Naive B cell (primary cell): ENCODE results near the gene CHN2. TPM values are rescaled to one million over a fixed set of nuclear protein-coding genes. Genes with fewer than 3 reads are reported as not detected.
A peak's percentile ranks its signal among the peaks of the same experiment; 100 is the strongest.

Source experiments
- ATAC-seq, 2 donors: fragments of 150-1000 bp; cut with Tn5 transposase; 2 replicates each; pipeline ENCODE4 v1.10.0; 2021; ENCODE audit warnings: low read depth in 2 of 2, mild to moderate bottlenecking in 2 of 2, moderate library complexity in 2 of 2
- DNase-seq: peaks from one replicate; pipeline ENCODE4 v3.0.0; 2022
- H3K27ac Mint-ChIP-seq, 6 donors: one replicate each; pipeline ENCODE4 v1.8.0; 2020 to 2022; ENCODE audit warnings: mild to moderate bottlenecking in 6 of 6, mixed read lengths in 6 of 6, moderate library complexity in 5 of 6, inconsistent platforms in 2 of 6
- H3K27me3 Mint-ChIP-seq, 3 donors: one replicate each; pipeline ENCODE4 v1.8.0; 2021 to 2022; ENCODE audit warnings: mixed read lengths in 3 of 3, mild to moderate bottlenecking in 1 of 3
- H3K36me3 Mint-ChIP-seq, 2 donors: one replicate each; pipeline ENCODE4 v1.8.0; 2020 to 2022; ENCODE audit warnings: mixed read lengths in 2 of 2, inconsistent platforms in 1 of 2, mild to moderate bottlenecking in 1 of 2
- H3K4me1 Mint-ChIP-seq, 3 donors: one replicate each; pipeline ENCODE4 v1.8.0; 2020 to 2022; ENCODE audit warnings: mixed read lengths in 3 of 3, inconsistent platforms in 1 of 3, mild to moderate bottlenecking in 1 of 3, moderate library complexity in 1 of 3
- H3K4me3 Mint-ChIP-seq, 8 donors: one replicate each; pipeline ENCODE4 v1.8.0; 2020 to 2022; ENCODE audit warnings: mild to moderate bottlenecking in 8 of 8, mixed read lengths in 8 of 8, moderate library complexity in 8 of 8, inconsistent platforms in 2 of 8
- H3K9me3 Mint-ChIP-seq, 7 donors: one replicate each; pipeline ENCODE4 v1.8.0; 2020 to 2022; ENCODE audit warnings: mixed read lengths in 7 of 7, mild to moderate bottlenecking in 5 of 7, inconsistent platforms in 2 of 7, moderate library complexity in 1 of 7
- polyA plus RNA-seq, 6 donors: library from polyadenylated mRNA; unstranded; fragments of 300-500 nt; fragmentation: Illumina TruSeq; gene quantifications; one replicate each; pipeline ENCODE4 v1.2.3, GENCODE V29; 2021; ENCODE audit warnings: low read depth in 6 of 6

CHN2 gene
- polyA plus RNA-seq, 6 donors from 2014 or later: 0.27 TPM; not detected in 5

DNA sequence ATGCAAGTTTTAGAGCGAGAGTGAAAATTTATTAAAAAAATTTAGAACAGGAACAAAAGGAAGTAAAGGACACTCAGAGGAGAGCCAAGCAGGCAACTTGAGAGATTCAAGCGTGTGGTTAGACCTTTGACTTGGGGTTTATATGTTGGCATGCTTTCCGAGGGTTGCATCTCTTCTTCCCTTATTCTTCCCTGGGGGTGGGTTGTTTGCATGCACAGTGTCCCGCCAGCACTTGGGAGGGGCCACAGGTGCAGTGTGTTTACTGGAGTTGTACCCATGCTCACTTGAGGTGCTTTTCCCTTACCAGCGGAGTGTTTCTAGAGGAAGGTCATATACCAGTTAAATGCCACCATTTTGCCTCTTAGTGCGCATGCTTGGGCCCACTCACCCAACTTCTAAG is 96.3 kb downstream of the CHN2 start:
- no peak for ATAC-seq
- Mint-ChIP-seq H3K4me3 (no peak overlapping the region), H3K27me3 (peaks cover 0 to 8% (median under 1%) of the 10 kb centered on the region in 3 donors), H3K9me3 (no peaks in the 10 kb centered on the region), H3K27ac (no peak overlapping the region), H3K4me1 (peaks cover 0 to 2% (median 0%) of the 10 kb centered on the region in 3 donors), H3K36me3 (no peaks in the 10 kb centered on the region)
- no peak for DNase-seq

DNA sequence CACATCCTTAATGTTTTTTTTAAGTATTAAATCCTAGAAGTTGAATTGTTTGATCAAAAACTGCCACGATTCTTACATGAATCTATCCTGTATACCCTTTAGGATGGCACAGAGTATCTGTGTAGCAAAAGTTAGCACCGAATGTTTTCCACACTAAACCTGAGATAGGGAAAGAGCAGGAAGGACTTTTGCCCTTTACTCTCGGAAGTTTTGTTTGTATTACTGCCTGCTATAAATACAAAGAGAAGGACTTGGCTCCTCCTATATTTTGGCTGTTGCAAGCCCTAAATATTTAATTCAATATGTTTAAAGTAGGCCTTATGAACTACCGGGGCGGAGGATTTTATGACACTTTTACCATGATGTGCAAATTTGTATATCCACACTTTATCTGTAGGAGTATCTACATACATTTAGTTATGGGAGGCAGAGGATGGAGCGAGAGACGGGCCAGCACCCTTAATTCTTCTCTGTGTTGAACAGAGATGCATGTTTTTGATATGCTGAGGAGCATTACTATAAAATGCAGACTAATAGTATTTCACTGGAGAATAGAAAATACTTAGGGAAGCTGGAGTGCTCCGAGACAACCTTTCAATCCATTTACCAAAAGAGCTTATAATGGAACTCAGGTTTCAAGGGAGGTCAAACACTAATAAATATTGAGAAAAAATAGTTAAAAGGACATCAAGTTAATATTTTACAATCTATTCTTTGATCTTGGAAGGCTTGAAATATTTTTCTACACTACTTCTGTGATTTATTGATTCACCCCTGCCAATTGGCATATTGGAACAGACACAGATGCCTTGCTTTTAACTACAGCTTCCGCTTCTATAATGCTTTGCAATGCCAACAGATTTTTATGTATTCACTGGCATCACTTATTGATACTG is 97.4 kb downstream of the CHN2 start:
- no peak overlapping the region for H3K27ac Mint-ChIP-seq
- no peak for DNase-seq
- H3K9me3 Mint-ChIP-seq: no peaks in the 10 kb centered on the region
- peaks cover 0 to 8% (median 0%) of the 10 kb centered on the region in 3 donors for H3K27me3 Mint-ChIP-seq
- H3K36me3 Mint-ChIP-seq: no peaks in the 10 kb centered on the region
- ATAC-seq: no peak
- no peak overlapping the region for H3K4me3 Mint-ChIP-seq
- H3K4me1 Mint-ChIP-seq: peaks cover 0 to 5% (median 2%) of the 10 kb centered on the region in 3 donors

DNA sequence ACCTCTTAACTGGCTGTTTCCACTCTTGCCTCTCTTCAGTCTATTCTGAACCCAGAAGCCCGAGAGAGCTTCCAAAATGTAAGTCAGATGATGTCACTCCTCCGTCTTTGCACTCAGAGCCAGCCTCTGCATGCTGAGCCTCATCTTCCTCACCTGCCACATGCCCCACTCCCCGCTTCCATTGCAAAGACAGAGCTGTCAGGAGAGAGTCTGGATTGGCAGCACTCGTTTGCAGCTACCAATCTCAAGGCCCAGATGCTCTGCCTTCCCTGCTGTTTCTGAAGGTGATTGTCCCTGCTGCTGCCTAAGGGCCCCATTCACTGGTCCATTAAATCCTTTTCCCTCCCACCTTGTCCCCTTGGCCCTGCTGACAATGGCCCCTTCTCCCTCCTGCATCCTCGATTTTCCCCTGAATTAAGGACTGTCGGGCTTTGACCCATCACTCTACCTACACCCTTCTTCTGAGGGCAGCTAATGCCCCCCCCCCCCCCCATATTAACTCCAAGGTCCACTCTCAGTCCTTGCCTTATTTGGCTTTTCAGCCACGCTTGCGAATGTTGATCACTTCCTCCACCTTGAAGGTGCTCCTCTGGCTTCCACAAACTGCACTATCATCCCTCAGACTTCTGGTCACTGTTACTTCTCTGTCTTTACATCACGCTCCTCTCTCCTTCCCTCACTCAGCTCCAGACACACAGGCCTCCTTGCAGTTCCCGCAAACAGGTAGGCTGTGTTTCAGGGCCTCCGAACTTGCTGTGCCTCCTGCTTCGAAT is 98.5 kb downstream of the CHN2 start:
- ATAC-seq (no peak), DNase-seq (no peak)
- no peak overlapping the region for H3K27ac Mint-ChIP-seq
- H3K4me3 Mint-ChIP-seq: peak overlapping the region in 1 of 8 donors; percentile 74
- peaks cover 0 to 8% (median 0%) of the 10 kb centered on the region in 3 donors for H3K27me3 Mint-ChIP-seq
- no peaks in the 10 kb centered on the region for H3K36me3 Mint-ChIP-seq
- H3K4me1 Mint-ChIP-seq: peaks cover 0 to 5% (median 2%) of the 10 kb centered on the region in 3 donors
- no peaks in the 10 kb centered on the region for H3K9me3 Mint-ChIP-seq

DNA sequence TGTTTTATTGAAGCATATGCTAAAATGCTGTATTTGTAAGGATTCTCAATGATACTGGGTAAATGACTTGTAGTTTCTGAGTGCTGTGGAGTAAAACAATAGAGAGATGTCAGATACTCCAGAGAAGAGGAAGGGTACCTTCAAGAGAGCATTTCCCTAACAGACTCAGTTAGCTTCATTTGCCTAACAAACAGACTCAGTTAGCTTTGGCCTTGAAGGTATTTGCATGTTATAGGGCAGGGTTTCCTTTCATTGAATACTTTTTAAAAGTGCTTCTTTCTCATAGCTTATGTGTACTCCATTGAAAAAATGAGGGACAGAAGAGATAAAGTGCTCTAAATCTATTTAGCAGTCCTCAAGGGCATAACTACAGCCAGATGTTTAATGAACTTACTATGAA is 101.8 kb downstream of the CHN2 start:
- no peak overlapping the region for H3K4me3 Mint-ChIP-seq
- H3K36me3 Mint-ChIP-seq: no peaks in the 10 kb centered on the region
- no peak for ATAC-seq
- H3K27me3 Mint-ChIP-seq: peaks cover 0 to 8% (median 6%) of the 10 kb centered on the region in 3 donors
- no peak overlapping the region for H3K27ac Mint-ChIP-seq
- H3K9me3 Mint-ChIP-seq: no peaks in the 10 kb centered on the region
- no peak for DNase-seq
- peaks cover 0 to 5% (median 0%) of the 10 kb centered on the region in 3 donors for H3K4me1 Mint-ChIP-seq

DNA sequence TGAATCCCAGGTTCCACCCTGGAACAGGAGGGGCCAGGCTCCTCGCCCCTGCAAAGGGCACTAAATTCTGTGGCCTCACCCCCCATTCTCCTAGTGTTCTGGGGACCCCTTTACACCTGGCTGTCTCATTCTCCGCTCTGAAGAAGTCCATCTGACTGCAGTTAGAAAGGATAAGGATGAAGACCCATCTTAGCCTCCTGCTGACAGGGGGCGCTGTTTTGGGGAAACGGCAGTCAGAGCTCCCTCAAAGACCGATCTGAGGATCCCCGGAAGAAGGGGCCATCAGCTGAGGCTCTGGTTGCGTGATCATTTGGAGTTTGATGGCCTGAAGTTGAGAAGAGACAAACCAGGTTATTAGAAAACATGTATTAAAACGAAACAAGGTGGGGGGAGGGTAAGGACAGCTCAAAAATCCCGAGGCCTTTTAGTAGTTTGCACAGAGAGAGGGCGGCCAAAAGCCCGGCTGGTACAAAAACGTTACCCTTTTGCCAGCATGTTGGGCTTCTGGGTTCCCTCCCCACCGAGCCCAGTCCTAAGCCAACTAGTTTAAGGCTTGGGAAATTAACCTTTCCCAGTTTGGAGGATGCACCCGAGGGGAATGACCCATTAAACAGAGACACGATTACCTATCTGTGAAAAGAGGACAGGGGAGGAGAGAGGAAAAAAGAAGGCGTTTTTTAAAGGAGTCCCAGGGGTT is 102.8 kb downstream of the CHN2 start:
- Mint-ChIP-seq H3K36me3 (no peaks in the 10 kb centered on the region), H3K27me3 (peaks cover 0 to 8% (median 6%) of the 10 kb centered on the region in 3 donors), H3K9me3 (no peaks in the 10 kb centered on the region), H3K27ac (no peak overlapping the region), H3K4me1 (peaks cover 0 to 9% (median 0%) of the 10 kb centered on the region in 3 donors), H3K4me3 (no peak overlapping the region)
- ATAC-seq (no peak), DNase-seq (no peak)

DNA sequence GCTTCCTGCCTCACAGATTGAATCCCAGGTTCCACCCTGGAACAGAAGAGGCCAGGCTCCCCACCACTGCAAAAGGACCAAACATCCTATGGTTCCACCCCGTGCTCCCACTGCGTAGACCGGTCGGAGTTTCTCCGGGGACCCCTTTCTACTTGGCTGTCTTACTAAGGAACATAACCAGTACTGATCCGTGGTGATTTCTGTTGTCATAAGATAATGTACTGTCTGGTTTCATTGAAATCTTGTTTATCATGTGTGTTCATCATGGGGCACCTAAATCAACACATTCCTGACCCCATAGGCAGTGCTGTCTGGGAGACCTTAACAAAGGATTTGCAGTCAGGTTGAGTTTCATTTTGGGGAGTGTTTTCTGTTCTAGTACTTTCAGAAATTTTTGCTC is 104.5 kb downstream of the CHN2 start:
- no peaks in the 10 kb centered on the region for H3K9me3 Mint-ChIP-seq
- H3K27ac Mint-ChIP-seq: no peak overlapping the region
- no peak for DNase-seq
- peaks cover 0 to 7% (median 6%) of the 10 kb centered on the region in 3 donors for H3K27me3 Mint-ChIP-seq
- peaks cover 0 to 9% (median 0%) of the 10 kb centered on the region in 3 donors for H3K4me1 Mint-ChIP-seq
- no peak for ATAC-seq
- H3K4me3 Mint-ChIP-seq: no peak overlapping the region
- H3K36me3 Mint-ChIP-seq: no peaks in the 10 kb centered on the region

DNA sequence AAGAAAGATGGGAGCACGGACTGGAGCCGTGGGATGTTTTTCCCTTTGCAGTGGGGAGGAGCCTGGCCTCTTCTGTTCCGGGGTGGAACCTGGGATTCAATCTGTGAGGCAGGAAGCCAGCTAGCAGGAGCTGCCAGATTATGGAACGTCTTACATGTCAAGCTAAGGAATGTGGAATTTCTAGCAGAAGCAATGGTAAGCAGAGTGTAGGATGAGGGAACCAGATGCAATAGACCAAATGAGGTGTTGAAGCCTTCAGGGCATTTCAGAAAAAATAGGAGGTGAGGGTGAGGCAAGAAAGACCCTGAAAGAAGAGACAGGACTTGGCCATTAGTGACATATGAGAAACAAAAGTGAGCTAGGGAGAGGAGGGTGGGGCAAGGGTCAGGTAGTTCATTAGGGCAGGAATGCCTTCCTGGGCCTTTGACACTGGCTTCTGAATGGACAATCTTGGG is 105.5 kb downstream of the CHN2 start:
- Mint-ChIP-seq H3K36me3 (no peaks in the 10 kb centered on the region), H3K9me3 (no peaks in the 10 kb centered on the region), H3K4me3 (no peak overlapping the region), H3K4me1 (peaks cover 0 to 9% (median 0%) of the 10 kb centered on the region in 3 donors), H3K27ac (no peak overlapping the region), H3K27me3 (peaks cover 4 to 7% (median 6%) of the 10 kb centered on the region in 3 donors)
- ATAC-seq (no peak), DNase-seq (no peak)

DNA sequence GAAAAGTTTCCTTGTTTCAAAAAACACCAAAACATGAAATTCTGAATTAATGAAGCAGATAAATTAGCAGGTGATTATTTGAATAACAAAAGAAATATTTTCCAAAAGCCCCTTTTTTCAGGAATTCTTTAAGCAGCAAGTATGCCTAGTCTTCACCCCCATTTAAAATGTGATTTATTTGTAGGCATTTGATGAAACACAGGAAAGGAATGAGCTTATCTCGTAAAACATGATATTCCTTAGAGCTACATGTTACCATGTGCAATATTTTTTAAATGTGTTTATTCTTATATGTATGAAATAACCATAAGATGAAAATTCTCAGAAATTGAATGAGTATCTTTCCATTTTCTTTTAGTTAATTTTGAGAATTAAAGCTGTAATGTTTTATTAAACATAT is 106.1 kb downstream of the CHN2 start:
- peaks cover 4 to 7% (median 6%) of the 10 kb centered on the region in 3 donors for H3K27me3 Mint-ChIP-seq
- H3K4me1 Mint-ChIP-seq: peaks cover 0 to 9% (median 0%) of the 10 kb centered on the region in 3 donors
- ATAC-seq (no peak), DNase-seq (no peak)
- H3K4me3 Mint-ChIP-seq: no peak overlapping the region
- H3K36me3 Mint-ChIP-seq: no peaks in the 10 kb centered on the region
- no peak overlapping the region for H3K27ac Mint-ChIP-seq
- H3K9me3 Mint-ChIP-seq: no peaks in the 10 kb centered on the region

DNA sequence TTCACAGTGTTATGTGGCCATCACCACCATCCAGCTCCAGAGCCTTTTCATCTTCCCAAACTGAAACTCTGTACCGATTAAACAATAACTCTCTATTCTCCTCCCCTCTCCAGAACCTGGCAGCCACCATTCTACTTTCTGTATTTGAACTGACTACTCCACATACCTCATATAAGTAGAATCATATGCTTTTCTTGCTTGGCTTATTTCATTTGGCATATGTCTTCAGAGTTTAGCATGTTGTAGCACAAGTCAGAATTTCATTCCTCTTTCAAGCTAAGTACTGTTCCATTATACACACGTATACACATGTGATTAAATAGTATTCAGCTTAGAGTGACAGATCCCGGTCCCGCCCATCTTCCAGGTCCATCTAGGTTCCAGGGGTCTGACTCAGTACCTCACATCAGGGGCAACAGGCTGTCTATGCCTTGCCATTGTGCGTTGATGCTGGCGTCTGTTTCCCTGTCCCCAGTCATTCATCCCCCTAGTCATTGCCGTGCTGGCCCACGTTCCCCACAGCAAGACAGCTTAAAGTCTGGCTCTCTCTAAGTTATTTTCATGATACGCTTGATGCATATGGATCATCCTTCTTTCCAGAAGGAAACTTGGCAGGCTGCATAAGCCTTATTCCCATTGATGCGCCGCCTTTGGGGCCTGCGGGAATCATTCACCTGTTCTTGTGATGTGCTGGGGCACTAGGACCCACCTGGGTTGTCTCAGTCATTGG is 108.3 kb downstream of the CHN2 start:
- Mint-ChIP-seq H3K4me3 (no peak overlapping the region), H3K27ac (no peak overlapping the region), H3K27me3 (peaks cover 6 to 15% (median 8%) of the 10 kb centered on the region in 3 donors), H3K9me3 (no peaks in the 10 kb centered on the region), H3K36me3 (no peaks in the 10 kb centered on the region), H3K4me1 (peaks cover 0 to 4% (median 0%) of the 10 kb centered on the region in 3 donors)
- no peak for DNase-seq
- no peak for ATAC-seq

DNA sequence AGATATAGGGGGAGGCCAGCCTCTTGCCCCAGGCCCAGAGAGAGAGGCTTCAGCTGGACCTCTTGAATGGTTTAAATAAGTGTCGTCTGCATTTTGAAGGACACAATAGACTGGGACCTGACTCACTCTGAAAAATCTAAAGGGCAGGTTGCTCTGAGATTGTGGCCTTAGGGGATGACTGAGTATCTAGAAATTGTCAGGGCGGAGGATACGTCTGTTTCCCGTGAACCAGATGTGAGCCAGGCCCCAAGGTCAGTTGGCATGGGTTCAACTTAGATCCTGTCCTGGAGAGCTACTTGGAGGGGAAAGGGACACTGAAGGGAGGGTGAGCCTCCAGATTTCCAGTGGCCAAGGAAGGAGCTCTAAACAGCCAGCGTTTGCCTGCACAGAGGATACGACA is 110.2 kb downstream of the CHN2 start:
- peak overlapping the region in 1 of 6 donors; percentile 47 for H3K27ac Mint-ChIP-seq
- H3K27me3 Mint-ChIP-seq: peaks cover 3 to 15% (median 12%) of the 10 kb centered on the region in 3 donors
- peaks cover 0 to 13% (median 2%) of the 10 kb centered on the region in 7 donors for H3K9me3 Mint-ChIP-seq
- peaks cover 0 to 3% of the 10 kb centered on the region in 2 donors for H3K36me3 Mint-ChIP-seq
- DNase-seq: no peak
- ATAC-seq: no peak
- H3K4me1 Mint-ChIP-seq: peaks cover 0 to 4% (median 0%) of the 10 kb centered on the region in 3 donors
- H3K4me3 Mint-ChIP-seq: peak overlapping the region in 1 of 8 donors; percentile 21

DNA sequence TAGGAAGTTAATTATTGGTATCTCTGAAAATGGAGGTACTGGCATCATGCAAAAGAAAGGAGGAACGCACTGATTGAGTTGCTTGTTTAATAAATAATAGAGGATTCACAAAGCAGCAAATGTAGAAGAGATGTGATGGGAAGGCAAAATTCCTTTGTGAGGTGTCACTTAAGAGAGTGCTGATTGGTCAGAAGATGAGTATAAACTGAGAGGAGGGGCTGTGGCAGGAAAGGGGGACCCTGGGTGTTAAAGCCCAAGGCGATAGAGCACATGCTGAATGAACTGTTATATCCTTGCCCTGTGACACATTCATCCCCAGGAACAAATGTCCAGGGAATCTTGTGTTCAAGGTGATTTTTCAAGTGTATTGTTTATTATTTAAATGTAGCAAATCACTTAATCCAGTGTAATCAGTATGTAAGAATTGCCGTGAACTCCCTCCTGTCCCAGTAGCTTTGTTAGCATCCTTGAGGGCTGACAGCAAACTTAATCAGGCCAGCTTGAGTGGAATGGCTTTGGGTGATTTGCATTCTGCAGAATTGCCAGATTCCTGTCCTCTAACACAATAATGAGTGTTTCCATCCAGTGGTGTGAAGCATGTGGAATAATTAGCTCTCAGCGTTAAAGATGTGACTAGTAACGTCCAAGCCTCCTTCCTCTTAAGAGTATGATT is 111.9 kb downstream of the CHN2 start:
- Mint-ChIP-seq H3K9me3 (peaks cover 4 to 28% (median 11%) of the 10 kb centered on the region in 7 donors), H3K4me1 (peaks cover 0 to 4% (median 0%) of the 10 kb centered on the region in 3 donors), H3K36me3 (peaks cover 8 to 9% of the 10 kb centered on the region in 2 donors), H3K27me3 (peaks cover 9 to 23% (median 12%) of the 10 kb centered on the region in 3 donors), H3K4me3 (no peak overlapping the region), H3K27ac (no peak overlapping the region)
- DNase-seq: no peak
- no peak for ATAC-seq

DNA sequence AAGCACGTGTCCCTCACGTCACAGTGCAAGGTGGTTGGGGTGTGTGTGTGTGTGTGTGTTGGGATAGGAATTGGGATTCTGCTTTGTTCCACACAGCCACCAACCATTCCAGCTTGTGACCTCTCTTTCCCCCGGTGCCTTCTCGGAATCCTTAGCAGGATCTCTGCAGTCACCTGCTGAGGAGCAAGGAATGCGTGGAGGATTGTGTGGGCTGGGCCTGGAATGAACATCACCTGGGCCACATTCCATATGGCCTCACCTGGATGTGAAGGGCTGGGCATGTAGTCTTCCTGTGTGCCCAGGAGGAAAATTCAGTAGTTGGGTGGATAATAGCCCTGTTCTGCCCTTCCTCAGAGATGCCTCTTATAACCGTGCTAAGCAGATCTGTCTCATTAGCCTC is 113.8 kb downstream of the CHN2 start:
- DNase-seq: no peak
- H3K27me3 Mint-ChIP-seq: peaks cover 9 to 29% (median 12%) of the 10 kb centered on the region in 3 donors
- no peaks in the 10 kb centered on the region for H3K4me1 Mint-ChIP-seq
- H3K4me3 Mint-ChIP-seq: no peak overlapping the region
- H3K36me3 Mint-ChIP-seq: peaks cover 8 to 9% of the 10 kb centered on the region in 2 donors
- H3K9me3 Mint-ChIP-seq: peaks cover 4 to 28% (median 11%) of the 10 kb centered on the region in 7 donors
- no peak for ATAC-seq
- H3K27ac Mint-ChIP-seq: no peak overlapping the region
